RWPE1 (cell line): ENCODE results near the gene FNDC3B.

ENCODE experiments used
- CTCF ChIA-PET: fragments of 350-600 bp; sonication (Branson Sonifier 250); formaldehyde crosslinking; extraction: SDS; loops from one replicate; lab custom pipeline; 2021; lab: Yijun Ruan, JAX
- POLR2A ChIA-PET: fragments of 400-600 bp; formaldehyde crosslinking; extraction: SDS; loops from one replicate; lab custom pipeline; 2020; ENCODE audit warnings: antibody characterized with exemption; ENCODE audit not compliant: low non-redundant PET; lab: Yijun Ruan, JAX
- DNase-seq: peaks from one replicate; pipeline ENCODE4 v3.0.0; 2012; ENCODE audit warnings: low spot score
- H3K27ac ChIP-seq: fragments of 450-650 bp; 2 replicates; pipeline ENCODE4 v1.5.1; 2017
- CTCF ChIP-seq: fragments of 450-650 bp; conservative IDR thresholded peaks from 2 replicates; pipeline ENCODE4 v1.5.1; 2017; ENCODE audit warnings: low read depth, mild to moderate bottlenecking

The FNDC3B gene

GRCh38 chr3:172112734-172113120 lies 73.3 kb downstream of the FNDC3B start:
- POLR2A ChIA-PET: no interaction called here
- H3K27ac ChIP-seq: no peak overlapping the region
- no peak for DNase-seq
- no peak for TF ChIP-seq CTCF
- CTCF ChIA-PET: no interaction called here

GRCh38 chr3:172113710-172114109 lies 74.3 kb downstream of the FNDC3B start:
- CTCF ChIA-PET: no interaction called here
- no peak for TF ChIP-seq CTCF
- POLR2A ChIA-PET: no interaction called here
- DNase-seq: no peak
- no peak overlapping the region for H3K27ac ChIP-seq

GRCh38 chr3:172115059-172115458 lies 75.7 kb downstream of the FNDC3B start:
- no peak for DNase-seq
- TF ChIP-seq CTCF: no peak
- POLR2A ChIA-PET: no interaction called here
- CTCF ChIA-PET: no interaction called here
- H3K27ac ChIP-seq: no peak overlapping the region

- no peak overlapping the region for H3K27ac ChIP-seq
- POLR2A ChIA-PET: no interaction called here
- TF ChIP-seq CTCF: no peak
- no peak for DNase-seq
- CTCF ChIA-PET: no interaction called here
Observed at GRCh38 chr3:172115787-172116186, 76.4 kb downstream of the FNDC3B start.

- ChIA-PET POLR2A (no interaction called here), CTCF (no interaction called here)
- no peak for DNase-seq
- TF ChIP-seq CTCF: no peak
- H3K27ac ChIP-seq: no peak overlapping the region
Observed at GRCh38 chr3:172118019-172118418, 78.6 kb downstream of the FNDC3B start.

- TF ChIP-seq CTCF: no peak
- H3K27ac ChIP-seq: no peak overlapping the region
- ChIA-PET CTCF (interaction anchor here (0.5 kb wide), 1 partner anchor 161 kb away, joined by 4 read pairs; no protein-coding TSS in a partner anchor), POLR2A (no interaction called here)
- no peak for DNase-seq
Observed at GRCh38 chr3:172119266-172119969, 80.0 kb downstream of the FNDC3B start.
